Heart right ventricle (tissue), 16 donors: ENCODE data around the gene KRT1. TPM values are rescaled to one million over a fixed set of nuclear protein-coding genes. Genes with fewer than 3 reads are reported as not detected.

Source experiments
- ATAC-seq, 8 donors: fragments of 200-7000 bp; cut with Tn5 transposase; one replicate each; pipeline ENCODE4 v1.9.1; 2020; ENCODE audit warnings: mild to moderate bottlenecking in 8 of 8, moderate library complexity in 8 of 8, moderate number of reproducible peaks in 1 of 8
- DNase-seq, 2 donors: peaks; one replicate each; pipeline ENCODE4 v3.0.0-alpha.2; 2020
- H3K27ac ChIP-seq, 10 donors: fragments of 200-600 bp; sonication (generic) in 2 of 10; one replicate each; pipeline versions ENCODE4 v1.5.0 to v1.8.0; 2020 to 2022; ENCODE audit warnings: mild to moderate bottlenecking in 3 of 10
- H3K27me3 ChIP-seq, 7 donors: fragments of 200-600 bp; one replicate each; pipeline ENCODE4 v1.8.0; 2021 to 2022; ENCODE audit warnings: mild to moderate bottlenecking in 2 of 7
- H3K36me3 ChIP-seq, 9 donors: fragments of 200-600 bp; sonication (generic) in 1 of 9; one replicate each; pipeline versions ENCODE4 v1.5.0 to v1.8.0; 2020 to 2022; ENCODE audit warnings: mild to moderate bottlenecking in 2 of 9
- H3K4me1 ChIP-seq, 9 donors: fragments of 200-600 bp; sonication (generic) in 1 of 9; one replicate each; pipeline versions ENCODE4 v1.5.0 to v1.8.0; 2020 to 2022; ENCODE audit warnings: mild to moderate bottlenecking in 4 of 9
- H3K4me3 ChIP-seq, 10 donors: fragments of 200-600 bp; sonication (generic) in 2 of 10; one replicate each; pipeline versions ENCODE4 v1.5.0 to v1.8.0; 2020 to 2022; ENCODE audit warnings: mild to moderate bottlenecking in 7 of 10, moderate library complexity in 2 of 10
- H3K9me3 ChIP-seq, 11 donors: fragments of 200-600 bp in 10 of 11; sonication (generic) in 2 of 11; one replicate each; pipeline versions ENCODE4 v1.5.0 to v1.8.0; 2013 to 2022; ENCODE audit warnings: mild to moderate bottlenecking in 2 of 11, control low read depth in 1 of 11, moderate library complexity in 1 of 11
- CTCF ChIP-seq, 9 donors: fragments of 200-600 bp; sonication (generic) in 2 of 9; IDR thresholded peaks; one replicate each; pipeline versions ENCODE4 v1.5.0 to v1.8.0; 2021 to 2022; ENCODE audit warnings: antibody characterized with exemption in 9 of 9, mild to moderate bottlenecking in 5 of 9, moderate library complexity in 1 of 9
- WGBS, 2 donors: extraction: QIAGEN DNeasy Blood & Tissue Kit; methylation state at CpG; one replicate each; pipeline ENCODE4 v1.1.7; 2013; ENCODE audit warnings: inconsistent platforms in 1 of 2; 5-methylcytosine and 5-hydroxymethylcytosine counted together
- intact Hi-C, 10 donors: fragments of 100-400 bp; cut with DNase I; formaldehyde crosslinking; loops; one replicate each; pipeline versions ENCODE4 v1.11.1 to v1.14.2; 2022
- polyA plus RNA-seq, 2 donors: library from polyadenylated mRNA; stranded (reverse); fragments of 200-250 nt; gene quantifications; one replicate each; pipeline ENCODE4 v1.2.3, GENCODE V29; 2013
- total RNA-seq, 10 donors: library from RNA; stranded (reverse); fragmentation: NEBNext Ultra II Directional in 3 of 10; extraction: Animal tissue kit (Norgen Biotek cat#: 25700) in 3 of 10; gene quantifications; one replicate each; pipeline versions ENCODE4 v1.2.1 to v1.2.4, GENCODE V29; 2021 to 2023
- donor health status: Arrhythmogenic right ventricular cardiomyopathy.
- donor health status: ischemic (EF 13 %, LVEDD 7.1; RV severe dilation, severe dysfunction).
- donor health status: healthy with polysubstance abuse.
- donor health status: DM: no; HTN: yes; CAD: no.
- donor health status: DM: no; HTN: no; CAD: no.
- donor health status: ischemic (EF 25% LVEDD 6.9; RV normal size, moderate dysfunction).
- donor health status: ischemic (EF 25% LVEDD 5.7; RV mildly dilated, moderate dysfunction).
- donor health status: healthy.
- donor health status: DM: yes; HTN: yes; CAD: no.
- donor health status: Ischemic cardiomyopathy.
- donor health status: ischemic (EF 35%, LVEDD 5.7; RV mildly dilated, moderate dysfunction).
- donor health status: nonischemic (EF 11% LVEDD 7.7; RV severe dilation, severe dysfunction).
- donor health status: DM: yes; HTN: yes; CAD: no.
- donor health status: PGD.
- donor health status: ischemic (EF 29% LVEDD 5.4; RV normal size, mild dysfunction).
- donor health status: nonischemic (EF 23%, LVEDD 6.1; RV moderate dilation, normal function).

KRT1 gene
- total and polyA plus RNA-seq, 12 donors = not detected

- ATAC-seq (peak; percentile 29 to 74 (median 55)), DNase-seq (peak in 1 of 2 donors; percentile 23)
- H3K36me3 ChIP-seq = no peaks in the 10 kb centered on the region
- no peaks in the 10 kb centered on the region for H3K9me3 ChIP-seq
- 53 to 66% methylated on average over 2 of the region's 2 CpGs for WGBS, 2 donors
- H3K4me1 ChIP-seq = peaks cover 0 to 24% (median 13%) of the 10 kb centered on the region in 9 donors
- H3K27ac ChIP-seq = no peak overlapping the region
- TF ChIP-seq CTCF (IDR thresholded peaks at IDR 0.05) = no peak
- H3K4me3 ChIP-seq = no peak overlapping the region
- peaks cover 0 to 31% (median 9%) of the 10 kb centered on the region in 7 donors for H3K27me3 ChIP-seq
- intact Hi-C loops = no loop called here
Observed at GRCh38 chr12:52699960-52700359, 19.8 kb upstream of the KRT1 start.

GRCh38 chr12:52699373-52699772 is 19.2 kb upstream of the KRT1 start:
- no peaks in the 10 kb centered on the region for H3K9me3 ChIP-seq
- ATAC-seq (no peak), DNase-seq (no peak)
- TF ChIP-seq CTCF (IDR thresholded peaks at IDR 0.05) = no peak
- intact Hi-C loops = no loop called here
- peaks cover 0 to 24% (median 13%) of the 10 kb centered on the region in 9 donors for H3K4me1 ChIP-seq
- no peak overlapping the region for H3K4me3 ChIP-seq
- H3K36me3 ChIP-seq = no peaks in the 10 kb centered on the region
- H3K27ac ChIP-seq = no peak overlapping the region
- peaks cover 0 to 36% (median 11%) of the 10 kb centered on the region in 7 donors for H3K27me3 ChIP-seq
- 68 to 70% methylated on average over 2 of the region's 2 CpGs for WGBS, 2 donors

GRCh38 chr12:52698651-52699340 is 18.6 kb upstream of the KRT1 start:
- Histone ChIP-seq H3K4me3 (no peak overlapping the region), H3K27ac (no peak overlapping the region), H3K27me3 (peaks cover 0 to 36% (median 11%) of the 10 kb centered on the region in 7 donors), H3K4me1 (peaks cover 0 to 24% (median 13%) of the 10 kb centered on the region in 9 donors), H3K9me3 (no peaks in the 10 kb centered on the region), H3K36me3 (no peaks in the 10 kb centered on the region)
- TF ChIP-seq CTCF (IDR thresholded peaks at IDR 0.05) = no peak
- DNase-seq (no peak), ATAC-seq (peak; percentile 11 to 85 (median 73))
- intact Hi-C loops = no loop called here
- WGBS, 2 donors = 36 to 39% methylated on average over 11 of the region's 11 CpGs

GRCh38 chr12:52697058-52697582 is 16.9 kb upstream of the KRT1 start:
- ATAC-seq (no peak), DNase-seq (no peak)
- H3K27ac ChIP-seq = no peak overlapping the region
- no peaks in the 10 kb centered on the region for H3K9me3 ChIP-seq
- 83 to 87% methylated on average over 2 of the region's 2 CpGs for WGBS, 2 donors
- intact Hi-C loops = no loop called here
- H3K36me3 ChIP-seq = no peaks in the 10 kb centered on the region
- no peak for TF ChIP-seq CTCF (IDR thresholded peaks at IDR 0.05)
- peaks cover 0 to 24% (median 13%) of the 10 kb centered on the region in 9 donors for H3K4me1 ChIP-seq
- H3K27me3 ChIP-seq = peaks cover 0 to 41% (median 18%) of the 10 kb centered on the region in 7 donors
- no peak overlapping the region for H3K4me3 ChIP-seq
